GM19035 (cell line): ENCODE data around the gene DOCK4.

Experiments
- ATAC-seq: cut with Tn5 transposase; IDR thresholded peaks from one replicate; pipeline ENCODE4 v1.9.1; 2021; ENCODE audit not compliant: unreplicated experiment

Gene DOCK4

GRCh38 chr7:112113913-112114575 lies 92.2 kb downstream of the DOCK4 start:
- no peak for ATAC-seq

GRCh38 chr7:112112822-112113255 lies 93.4 kb downstream of the DOCK4 start:
- ATAC-seq = no peak

- no peak for ATAC-seq
Measured at GRCh38 chr7:112110651-112111050, 95.5 kb downstream of the DOCK4 start.

GRCh38 chr7:112110175-112110574 lies 96.0 kb downstream of the DOCK4 start:
- ATAC-seq = no peak

GRCh38 chr7:112108981-112109380 lies 97.2 kb downstream of the DOCK4 start:
- ATAC-seq = no peak

GRCh38 chr7:112105584-112106530 lies 100.3 kb downstream of the DOCK4 start:
- no peak for ATAC-seq

GRCh38 chr7:112104120-112104519 lies 102.1 kb downstream of the DOCK4 start:
- no peak for ATAC-seq

GRCh38 chr7:112103246-112103645 lies 103.0 kb downstream of the DOCK4 start:
- no peak for ATAC-seq

GRCh38 chr7:112101201-112101846 lies 104.9 kb downstream of the DOCK4 start:
- no peak for ATAC-seq

GRCh38 chr7:112097524-112097923 lies 108.7 kb downstream of the DOCK4 start:
- no peak for ATAC-seq

- no peak for ATAC-seq
Measured at GRCh38 chr7:112093409-112093808, 112.8 kb downstream of the DOCK4 start.

GRCh38 chr7:112092709-112093395 lies 113.3 kb downstream of the DOCK4 start:
- ATAC-seq = no peak

GRCh38 chr7:112092306-112092705 lies 113.9 kb downstream of the DOCK4 start:
- no peak for ATAC-seq

GRCh38 chr7:112091768-112092167 lies 114.4 kb downstream of the DOCK4 start:
- no peak for ATAC-seq

- no peak for ATAC-seq
Measured at GRCh38 chr7:112089551-112089950, 116.6 kb downstream of the DOCK4 start.

GRCh38 chr7:112088484-112089016 lies 117.6 kb downstream of the DOCK4 start:
- no peak for ATAC-seq

- ATAC-seq = no peak
Measured at GRCh38 chr7:112086496-112087254, 119.5 kb downstream of the DOCK4 start.

GRCh38 chr7:112084520-112084971 lies 121.7 kb downstream of the DOCK4 start:
- ATAC-seq = no peak

GRCh38 chr7:112083776-112084355 lies 122.3 kb downstream of the DOCK4 start:
- ATAC-seq = no peak

GRCh38 chr7:112082306-112082705 lies 123.9 kb downstream of the DOCK4 start:
- ATAC-seq = no peak
